Mononuclear cell (primary cell): ENCODE results near the gene SV2C. TPM values are rescaled to one million over a fixed set of nuclear protein-coding genes. Genes with fewer than 3 reads are reported as not detected.
"Not testable (repeated sequence)": the region's sequence is repeated elsewhere in the genome, so short reads cannot be mapped to it uniquely, and the experiment has no call there.

Experiments used
- H3K27me3 ChIP-seq: 2 replicates; pipeline ENCODE4 v1.6.0; 2011; ENCODE audit warnings: low read length, control low read depth; ENCODE audit not compliant: insufficient read depth
- H3K4me1 ChIP-seq: 2 replicates; pipeline ENCODE4 v1.5.1; 2011; ENCODE audit warnings: mild to moderate bottlenecking, low read length, control low read depth; ENCODE audit not compliant: insufficient read depth
- H3K4me3 ChIP-seq: 2 replicates; pipeline ENCODE4 v1.5.1; 2011; ENCODE audit warnings: mild to moderate bottlenecking, low read length, moderate library complexity
- H3K9me3 ChIP-seq: 2 replicates; pipeline ENCODE4 v1.5.1; 2011; ENCODE audit warnings: low read depth, mild to moderate bottlenecking, control low read depth, low read length
- total RNA-seq: library from RNA; depleted of rRNA; stranded (reverse); fragments of >200 nt; gene quantifications from one replicate; pipeline ENCODE4 v1.2.3, GENCODE V29; 2012

Gene SV2C, protein sequence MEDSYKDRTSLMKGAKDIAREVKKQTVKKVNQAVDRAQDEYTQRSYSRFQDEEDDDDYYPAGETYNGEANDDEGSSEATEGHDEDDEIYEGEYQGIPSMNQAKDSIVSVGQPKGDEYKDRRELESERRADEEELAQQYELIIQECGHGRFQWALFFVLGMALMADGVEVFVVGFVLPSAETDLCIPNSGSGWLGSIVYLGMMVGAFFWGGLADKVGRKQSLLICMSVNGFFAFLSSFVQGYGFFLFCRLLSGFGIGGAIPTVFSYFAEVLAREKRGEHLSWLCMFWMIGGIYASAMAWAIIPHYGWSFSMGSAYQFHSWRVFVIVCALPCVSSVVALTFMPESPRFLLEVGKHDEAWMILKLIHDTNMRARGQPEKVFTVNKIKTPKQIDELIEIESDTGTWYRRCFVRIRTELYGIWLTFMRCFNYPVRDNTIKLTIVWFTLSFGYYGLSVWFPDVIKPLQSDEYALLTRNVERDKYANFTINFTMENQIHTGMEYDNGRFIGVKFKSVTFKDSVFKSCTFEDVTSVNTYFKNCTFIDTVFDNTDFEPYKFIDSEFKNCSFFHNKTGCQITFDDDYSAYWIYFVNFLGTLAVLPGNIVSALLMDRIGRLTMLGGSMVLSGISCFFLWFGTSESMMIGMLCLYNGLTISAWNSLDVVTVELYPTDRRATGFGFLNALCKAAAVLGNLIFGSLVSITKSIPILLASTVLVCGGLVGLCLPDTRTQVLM
- under 0.01 TPM for total RNA-seq

DNA sequence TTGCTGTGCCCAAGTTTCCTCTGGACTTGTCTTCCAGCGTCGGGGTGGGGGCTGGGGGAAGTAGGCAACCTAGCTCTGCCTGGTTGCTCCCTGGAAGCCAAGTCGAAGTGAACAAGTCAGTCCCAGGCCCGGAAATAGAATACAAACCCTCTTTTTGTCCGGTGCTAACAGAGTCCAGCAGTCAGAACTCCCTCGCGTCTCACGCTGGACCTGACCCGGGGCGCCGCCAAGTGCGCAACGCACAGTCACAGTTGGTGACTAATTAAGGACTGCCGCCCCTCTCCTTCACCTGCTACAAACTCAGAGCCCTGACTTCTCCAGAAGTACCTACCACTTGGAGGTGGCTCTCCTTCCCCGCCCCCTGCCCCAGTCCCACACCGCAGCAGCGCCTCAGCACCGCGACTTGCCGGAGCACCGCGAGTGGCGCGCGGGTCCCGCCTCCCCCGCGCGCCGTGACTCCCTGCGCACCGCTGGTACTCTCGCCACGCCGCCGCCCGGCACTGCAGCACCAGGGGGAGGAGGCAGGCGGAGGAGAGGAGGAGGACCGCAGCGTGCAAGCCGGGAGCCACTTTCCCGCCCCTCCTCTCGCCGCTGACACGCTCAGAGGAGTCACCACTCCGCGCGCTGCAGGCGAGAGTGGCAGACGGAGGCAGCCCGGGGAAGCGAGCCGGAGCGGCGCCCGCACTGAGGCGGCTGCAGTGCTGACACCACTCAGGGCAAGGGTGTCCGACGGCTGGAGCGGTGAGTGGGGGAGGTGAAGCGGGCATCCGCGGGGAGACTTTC is at the start of gene SV2C:
SV2C (plus strand) TSS at position 612 of the 783 bp plus-strand sequence. CDS start 48,368 bp downstream, outside the sequence.
- H3K4me3 ChIP-seq = no peak within 1 kb of the TSS

DNA sequence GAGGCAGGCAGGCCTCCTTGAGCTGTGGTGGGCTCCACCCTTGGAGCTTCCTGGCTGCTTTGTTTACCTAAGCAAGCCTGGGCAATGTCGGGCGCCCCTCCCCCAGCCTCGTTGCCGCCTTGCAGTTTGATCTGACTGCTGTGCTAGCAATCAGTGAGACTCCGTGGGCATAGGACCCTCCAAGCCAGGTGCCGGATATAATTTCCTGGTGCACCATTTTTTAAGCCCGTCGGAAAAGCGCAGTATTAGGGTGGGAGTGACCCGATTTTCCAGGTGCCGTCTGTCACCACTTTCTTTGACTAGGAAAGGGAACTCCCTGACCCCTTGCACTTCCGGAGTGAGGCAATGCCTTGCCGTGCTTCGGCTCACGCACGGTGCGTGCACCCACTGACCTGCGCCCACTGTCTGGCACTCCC is 45.4 kb upstream of the SV2C start:
- not testable (repeated sequence) for H3K4me1 ChIP-seq, H3K9me3 ChIP-seq, H3K4me3 ChIP-seq, H3K27me3 ChIP-seq

More for the DNA sequence above, at the start of gene SV2C:
- no peaks in the 10 kb centered on the region for H3K9me3 ChIP-seq
- H3K27me3 ChIP-seq = peaks cover 82% of the 10 kb centered on the region
- H3K4me1 ChIP-seq = peaks cover 25% of the 10 kb centered on the region

DNA sequence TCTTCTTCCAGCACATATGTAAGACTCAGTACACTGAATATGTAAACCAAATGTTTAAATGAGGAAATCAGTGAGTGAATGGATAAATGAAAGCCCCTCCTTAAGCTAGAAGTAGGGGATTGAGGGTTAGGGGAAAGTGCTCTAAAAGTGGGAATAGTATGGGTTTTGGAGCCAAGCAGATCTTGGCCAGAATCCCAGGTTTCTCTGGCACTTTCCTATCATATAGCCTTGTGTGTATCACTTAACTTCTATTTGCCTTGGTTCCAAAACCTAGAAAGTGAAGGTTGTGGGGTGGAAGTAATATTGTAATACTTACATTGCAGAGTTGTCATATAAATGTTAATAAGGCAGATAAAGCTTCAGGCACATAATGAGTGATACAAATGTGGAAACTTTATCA is 45.0 kb upstream of the SV2C start:
- Histone ChIP-seq H3K27me3 (no peaks in the 10 kb centered on the region), H3K4me1 (no peaks in the 10 kb centered on the region), H3K4me3 (no peak overlapping the region), H3K9me3 (no peaks in the 10 kb centered on the region)

DNA sequence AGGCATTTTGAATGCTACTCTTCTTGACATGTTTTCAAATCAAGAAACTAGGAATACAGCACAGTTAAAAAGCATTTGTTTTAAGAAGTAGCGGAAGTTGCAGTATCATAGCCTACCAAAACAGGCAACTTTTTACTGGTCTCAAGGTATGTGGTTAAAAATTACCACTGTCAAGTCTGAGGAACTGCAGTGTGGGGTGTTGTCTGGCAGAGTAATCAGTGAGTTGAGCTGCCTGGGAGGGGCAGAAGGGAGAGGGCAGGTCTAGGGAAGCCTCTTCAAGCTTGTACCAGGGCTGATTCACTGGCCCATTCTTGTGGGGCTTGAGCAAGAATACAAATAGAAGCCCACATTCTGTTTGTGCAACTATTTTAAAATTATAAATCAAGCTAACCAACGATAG is 42.4 kb upstream of the SV2C start:
- Histone ChIP-seq H3K4me1 (no peaks in the 10 kb centered on the region), H3K9me3 (no peaks in the 10 kb centered on the region), H3K4me3 (no peak overlapping the region), H3K27me3 (no peaks in the 10 kb centered on the region)

DNA sequence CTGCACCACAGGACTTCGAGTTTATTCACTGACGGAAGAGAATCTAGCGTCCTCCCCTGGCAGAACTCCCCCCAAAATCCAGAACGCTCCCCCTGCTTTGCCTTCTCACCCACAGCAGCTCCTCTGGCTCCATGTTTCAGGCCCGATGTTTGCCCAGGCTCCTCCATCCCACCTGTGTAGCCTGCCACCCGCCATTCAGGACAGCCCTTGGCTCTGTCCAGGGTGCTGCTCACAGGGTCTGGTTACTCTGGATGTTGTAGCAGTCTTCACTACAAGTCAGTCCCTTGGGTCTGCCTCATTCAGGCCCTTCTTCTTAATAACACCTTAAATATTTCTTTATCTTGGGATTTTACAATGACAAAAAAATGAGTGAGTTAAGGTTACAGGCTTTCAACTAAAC is 41.3 kb upstream of the SV2C start:
- Histone ChIP-seq H3K4me1 (no peaks in the 10 kb centered on the region), H3K4me3 (no peak overlapping the region), H3K27me3 (no peaks in the 10 kb centered on the region), H3K9me3 (no peaks in the 10 kb centered on the region)

DNA sequence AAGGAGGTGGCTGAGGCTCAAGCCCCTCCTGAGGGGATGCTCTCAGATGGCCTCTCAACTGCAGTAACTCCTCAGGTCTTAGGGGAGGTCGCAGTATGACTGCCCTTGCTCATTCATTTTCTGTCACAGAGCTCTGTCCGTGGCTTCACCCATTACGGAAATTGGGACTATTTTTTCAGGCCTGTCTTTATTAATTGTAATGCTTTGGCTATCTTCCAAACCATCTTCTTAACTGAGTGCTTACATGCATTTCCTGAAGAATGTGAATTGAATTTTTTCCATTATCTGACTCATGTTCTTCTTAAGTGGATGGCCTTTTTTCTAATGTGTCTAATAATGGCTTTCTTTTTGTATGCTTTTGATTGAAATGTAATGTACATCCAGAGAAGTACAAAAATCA is 36.4 kb upstream of the SV2C start:
- Histone ChIP-seq H3K4me3 (no peak overlapping the region), H3K27me3 (peaks cover 4% of the 10 kb centered on the region), H3K9me3 (no peaks in the 10 kb centered on the region), H3K4me1 (no peaks in the 10 kb centered on the region)

DNA sequence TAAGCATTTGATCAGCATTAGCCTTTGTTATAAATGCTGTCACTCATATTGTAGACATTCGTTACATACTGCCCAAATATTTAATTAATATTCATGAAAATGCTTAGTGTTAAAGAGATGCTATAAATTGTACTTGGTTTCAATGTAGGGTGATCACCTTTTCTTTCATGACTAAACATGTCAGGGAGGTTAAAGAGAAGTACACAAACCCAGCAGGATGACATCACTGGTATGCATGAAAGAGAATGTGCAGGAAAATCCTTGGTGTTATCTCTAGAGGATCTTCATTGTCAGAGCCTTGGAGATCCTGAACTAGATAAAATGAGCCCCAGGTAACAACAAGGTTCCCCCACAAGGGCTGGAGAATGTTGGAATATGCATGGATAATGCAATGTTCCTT is 33.0 kb upstream of the SV2C start:
- no peaks in the 10 kb centered on the region for H3K9me3 ChIP-seq
- no peak overlapping the region for H3K4me3 ChIP-seq
- H3K4me1 ChIP-seq = no peaks in the 10 kb centered on the region
- peaks cover 9% of the 10 kb centered on the region for H3K27me3 ChIP-seq

DNA sequence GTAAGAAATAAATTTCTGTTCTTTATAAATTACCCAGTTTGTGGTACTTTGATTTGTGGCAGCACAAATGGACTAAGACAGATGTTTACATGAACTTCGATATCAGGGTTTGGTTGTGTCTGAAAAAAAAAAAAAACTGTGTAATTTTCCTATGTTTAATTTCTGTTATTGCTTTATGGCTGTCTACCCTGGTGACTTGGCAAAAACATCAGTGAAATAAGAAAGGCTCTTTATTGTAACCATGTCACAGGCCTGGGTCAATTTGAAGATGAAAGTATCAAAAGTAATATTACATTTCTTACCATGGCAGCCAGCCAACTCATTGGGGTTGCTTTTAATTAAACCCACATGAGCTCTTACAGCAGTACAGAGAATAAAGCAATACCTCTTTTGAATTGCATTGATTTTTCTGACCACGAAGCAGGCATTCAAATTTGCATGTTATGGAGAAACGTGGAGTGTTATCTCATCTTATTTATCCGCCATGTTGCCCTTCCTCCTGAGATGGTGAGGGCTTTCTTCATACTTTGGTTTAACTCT is 20.6 kb upstream of the SV2C start:
- no peak overlapping the region for H3K4me3 ChIP-seq
- H3K27me3 ChIP-seq = peaks cover 6% of the 10 kb centered on the region
- no peaks in the 10 kb centered on the region for H3K9me3 ChIP-seq
- no peaks in the 10 kb centered on the region for H3K4me1 ChIP-seq

DNA sequence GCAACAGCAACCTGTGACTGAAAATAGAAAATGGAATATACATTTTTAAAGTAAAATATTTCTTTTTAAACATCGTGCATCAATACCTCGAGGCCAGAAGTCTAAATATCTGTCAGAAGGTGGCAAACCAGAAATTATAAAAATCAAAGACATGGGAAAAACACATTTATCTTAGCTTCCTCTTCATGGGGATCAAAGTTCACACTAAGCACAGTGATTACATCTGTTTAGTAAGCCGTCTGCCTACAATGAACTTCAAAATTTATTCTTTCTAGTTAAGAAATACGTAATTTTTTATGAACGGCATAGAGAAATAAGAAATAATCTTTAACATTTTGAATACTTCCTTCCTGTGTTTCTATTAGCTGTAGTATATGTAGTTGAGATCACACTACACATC is 17.9 kb upstream of the SV2C start:
- Histone ChIP-seq H3K4me1 (no peaks in the 10 kb centered on the region), H3K4me3 (no peak overlapping the region), H3K9me3 (no peaks in the 10 kb centered on the region), H3K27me3 (peaks cover 9% of the 10 kb centered on the region)

DNA sequence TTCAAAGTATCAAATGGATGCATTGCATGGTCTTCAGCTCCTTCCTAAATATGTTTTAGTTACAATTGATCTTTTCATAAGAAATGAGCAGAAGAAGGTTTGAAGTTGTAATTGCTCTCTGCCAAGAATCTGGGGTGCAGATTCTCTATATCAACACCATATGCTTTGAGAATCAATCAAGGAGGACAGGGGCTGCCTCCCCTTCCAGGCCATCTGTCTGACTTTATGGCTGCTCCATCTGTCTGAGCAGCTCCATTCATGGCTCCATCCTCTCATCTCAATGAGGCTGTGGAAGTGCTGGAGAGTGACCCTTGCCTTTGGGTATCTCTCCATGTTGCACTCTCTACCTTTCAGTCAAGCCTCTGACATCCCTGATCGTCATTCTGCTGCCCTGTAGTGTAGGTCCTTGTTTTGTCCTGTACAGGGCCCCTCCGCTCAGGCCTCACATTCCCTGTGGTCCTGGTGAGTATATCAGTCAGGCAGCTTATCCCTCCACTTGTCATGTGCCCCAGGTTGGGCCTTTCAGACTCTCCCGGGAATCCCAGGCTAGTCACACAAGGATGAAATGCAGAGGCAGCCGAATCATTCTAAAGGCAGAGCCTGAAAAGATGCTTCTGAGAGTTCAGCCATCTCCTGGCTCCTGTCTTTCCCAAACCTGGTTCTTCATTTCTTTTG is 14.0 kb upstream of the SV2C start:
- Histone ChIP-seq H3K9me3 (no peaks in the 10 kb centered on the region), H3K4me3 (no peak overlapping the region), H3K4me1 (no peaks in the 10 kb centered on the region), H3K27me3 (peaks cover 10% of the 10 kb centered on the region)

DNA sequence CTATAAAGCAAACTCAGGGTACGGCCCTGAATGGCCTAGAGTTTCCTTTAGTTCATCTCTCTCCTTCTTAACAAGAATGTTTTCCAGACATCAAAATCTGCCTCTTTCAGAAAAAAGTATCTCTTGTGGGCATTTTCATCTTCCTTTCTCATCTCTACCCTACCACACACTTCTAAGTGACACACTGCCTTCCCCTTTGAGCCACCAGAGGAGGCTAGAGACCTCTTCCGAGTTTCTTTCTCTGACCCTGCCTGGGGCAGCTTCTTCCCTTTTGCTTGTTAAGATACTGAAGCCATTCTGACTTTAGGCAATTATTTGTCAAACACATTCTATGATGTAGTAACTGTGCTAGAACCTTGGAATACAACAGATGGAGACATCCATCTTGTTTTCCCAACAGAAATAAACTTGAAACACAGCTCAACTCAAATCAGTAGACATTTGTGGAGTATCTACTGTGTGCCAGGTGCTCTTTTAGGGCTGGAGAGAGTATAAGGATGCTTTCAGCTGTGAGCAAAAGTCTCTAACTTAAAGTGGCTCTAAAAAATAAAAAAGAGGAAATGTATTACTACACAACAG is 8.6 kb upstream of the SV2C start:
- Histone ChIP-seq H3K4me3 (no peak overlapping the region), H3K9me3 (no peaks in the 10 kb centered on the region), H3K4me1 (no peaks in the 10 kb centered on the region), H3K27me3 (peaks cover 21% of the 10 kb centered on the region)

DNA sequence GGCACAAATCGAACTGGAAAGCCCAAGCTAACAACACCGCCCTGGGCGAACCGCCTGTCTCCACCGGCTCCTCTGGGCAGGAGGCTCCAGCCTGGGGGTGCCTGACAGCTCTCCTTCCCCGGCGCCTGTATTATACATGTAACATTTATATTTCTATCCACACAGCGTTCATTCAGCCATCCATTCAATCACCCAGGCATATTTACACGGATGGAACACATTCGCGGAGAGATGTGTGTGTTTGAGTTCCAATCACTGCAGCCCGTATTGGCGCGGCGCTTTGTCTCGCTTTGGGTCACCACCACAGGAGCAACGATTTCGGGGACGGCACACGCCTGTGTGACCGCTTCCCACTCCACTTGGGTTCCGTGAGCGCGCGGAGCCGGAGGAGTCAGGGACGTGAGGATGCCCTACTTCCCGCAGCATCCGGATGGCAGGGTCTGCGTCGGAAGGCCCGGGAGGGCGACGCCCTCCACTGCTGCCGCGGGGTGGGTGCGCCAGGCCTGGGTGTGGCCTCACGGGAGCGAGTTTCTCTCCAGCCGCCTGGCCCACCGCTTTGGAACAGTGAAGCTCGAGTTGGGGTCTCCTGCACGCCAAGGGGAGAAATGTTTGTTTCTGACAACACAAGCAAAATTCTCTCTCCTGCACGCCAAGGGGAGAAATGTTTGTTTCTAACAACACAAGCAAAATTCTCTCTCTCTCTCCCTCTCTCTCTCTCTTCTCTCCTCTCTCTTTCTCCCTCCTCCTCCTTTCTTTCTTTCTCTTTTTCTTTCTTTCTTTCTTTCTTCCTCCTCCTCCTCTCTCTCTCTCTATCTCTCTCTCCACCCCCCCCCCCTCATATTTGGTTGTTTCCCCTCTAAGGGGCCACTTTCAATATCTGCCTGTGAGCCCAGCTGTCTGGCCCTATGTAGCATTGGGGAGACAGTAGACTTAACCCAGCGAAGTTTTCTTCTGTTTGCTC is 1.1 kb upstream of the SV2C start:
- Histone ChIP-seq H3K4me3 (no peak overlapping the region), H3K27me3 (peaks cover 79% of the 10 kb centered on the region), H3K4me1 (peaks cover 25% of the 10 kb centered on the region)

More for the DNA sequence above, 1.1 kb upstream of the SV2C start:
- no peaks in the 10 kb centered on the region for H3K9me3 ChIP-seq
